HG03521 (cell line): ENCODE measurements around the gene GRID2.

Experiments
- ATAC-seq: cut with Tn5 transposase; IDR thresholded peaks from one replicate; pipeline ENCODE4 v1.9.1; 2021; ENCODE audit warnings: mild to moderate bottlenecking, moderate library complexity; ENCODE audit not compliant: unreplicated experiment

Gene GRID2

GRCh38 chr4:93061826-93062225 is 758.1 kb downstream of the GRID2 start:
- no peak for ATAC-seq

- ATAC-seq, result no peak
Observed at GRCh38 chr4:93063325-93063724, 759.6 kb downstream of the GRID2 start.

GRCh38 chr4:93065790-93066189 is 762.0 kb downstream of the GRID2 start:
- ATAC-seq, result no peak

GRCh38 chr4:93066749-93067148 is 763.0 kb downstream of the GRID2 start:
- no peak for ATAC-seq

- ATAC-seq, result no peak
Observed at GRCh38 chr4:93072292-93072691, 768.5 kb downstream of the GRID2 start.

GRCh38 chr4:93080316-93080715 is 776.5 kb downstream of the GRID2 start:
- ATAC-seq, result no peak

- ATAC-seq, result no peak
Observed at GRCh38 chr4:93084599-93085305, 781.0 kb downstream of the GRID2 start.

- no peak for ATAC-seq
Observed at GRCh38 chr4:93086356-93086755, 782.6 kb downstream of the GRID2 start.

- ATAC-seq, result no peak
Observed at GRCh38 chr4:93092765-93093164, 789.0 kb downstream of the GRID2 start.

- no peak for ATAC-seq
Observed at GRCh38 chr4:93103042-93103441, 799.3 kb downstream of the GRID2 start.

- no peak for ATAC-seq
Observed at GRCh38 chr4:93116624-93117023, 812.9 kb downstream of the GRID2 start.

- ATAC-seq, result no peak
Observed at GRCh38 chr4:93127489-93127888, 823.7 kb downstream of the GRID2 start.

- no peak for ATAC-seq
Observed at GRCh38 chr4:93132631-93133030, 828.9 kb downstream of the GRID2 start.

- no peak for ATAC-seq
Observed at GRCh38 chr4:93139118-93139517, 835.4 kb downstream of the GRID2 start.

GRCh38 chr4:93143902-93144301 is 840.1 kb downstream of the GRID2 start:
- ATAC-seq, result no peak

GRCh38 chr4:93144644-93145043 is 840.9 kb downstream of the GRID2 start:
- no peak for ATAC-seq

- no peak for ATAC-seq
Observed at GRCh38 chr4:93147524-93148212, 843.9 kb downstream of the GRID2 start.

- no peak for ATAC-seq
Observed at GRCh38 chr4:93152491-93152890, 848.7 kb downstream of the GRID2 start.

GRCh38 chr4:93157986-93158385 is 854.2 kb downstream of the GRID2 start:
- no peak for ATAC-seq

- no peak for ATAC-seq
Observed at GRCh38 chr4:93168053-93168452, 864.3 kb downstream of the GRID2 start.

GRCh38 chr4:93169966-93170365 is 866.2 kb downstream of the GRID2 start:
- no peak for ATAC-seq

GRCh38 chr4:93174598-93174997 is 870.8 kb downstream of the GRID2 start:
- no peak for ATAC-seq

- no peak for ATAC-seq
Observed at GRCh38 chr4:93178279-93178678, 874.5 kb downstream of the GRID2 start.
